Esophagus muscularis mucosa (tissue), 4 donors: ENCODE data around the gene ISG20.

Experiments used
- CTCF ChIP-seq, 3 experiments: fragments of 200-600 bp in 2 of 3; fragments of 450-650 bp in 1 of 3; sonication (generic) in 2 of 3; IDR thresholded peaks; one replicate each; pipeline ENCODE4 v1.5.1; 2017 to 2019; ENCODE audit warnings: antibody characterized with exemption in 3 of 3, mild to moderate bottlenecking in 2 of 3, moderate library complexity in 1 of 3
- EP300 ChIP-seq: sonication (generic); formaldehyde crosslinking; IDR thresholded peaks from one replicate; pipeline ENCODE4 v1.6.1; 2017; ENCODE audit warnings: antibody characterized with exemption
- POLR2A ChIP-seq: fragments of 450-650 bp; IDR thresholded peaks from one replicate; pipeline ENCODE4 v1.6.1; 2017; ENCODE audit warnings: antibody characterized with exemption, moderate library complexity, mild to moderate bottlenecking, low read depth
- POLR2AphosphoS5 ChIP-seq, 2 donors: sonication (generic); formaldehyde crosslinking; IDR thresholded peaks; one replicate each; pipeline ENCODE4 v1.6.1; 2017; ENCODE audit warnings: antibody characterized with exemption in 2 of 2

GRCh38 chr15:88651136-88651732 is 12.4 kb downstream of the ISG20 start:
- TF ChIP-seq CTCF (IDR thresholded peaks at IDR 0.05) (no peak), POLR2AphosphoS5 (IDR thresholded peaks at IDR 0.05) (no peak), EP300 (no peak), POLR2A (no peak)
